A673 (cell line): ENCODE results near the gene S100A11.

Experiments
- EZH2 ChIP-seq: fragments of 200-600 bp; sonication (generic); IDR thresholded peaks from 2 replicates; pipeline ENCODE4 v1.6.1; 2017; ENCODE audit warnings: borderline replicate concordance, low read depth, mild to moderate bottlenecking, mixed read lengths, antibody characterized with exemption, low read length; ENCODE audit not compliant: poor library complexity, severe bottlenecking
- TF ChIP-seq, protein P1 (sequence below): fragments of 300-800, 200-600 bp; sonication (generic); conservative IDR thresholded peaks from 2 replicates; pipeline ENCODE4 v1.5.1; 2017; ENCODE audit warnings: low read depth, mild to moderate bottlenecking, antibody characterized with exemption, low read length, moderate library complexity, mixed read lengths

DNA sequence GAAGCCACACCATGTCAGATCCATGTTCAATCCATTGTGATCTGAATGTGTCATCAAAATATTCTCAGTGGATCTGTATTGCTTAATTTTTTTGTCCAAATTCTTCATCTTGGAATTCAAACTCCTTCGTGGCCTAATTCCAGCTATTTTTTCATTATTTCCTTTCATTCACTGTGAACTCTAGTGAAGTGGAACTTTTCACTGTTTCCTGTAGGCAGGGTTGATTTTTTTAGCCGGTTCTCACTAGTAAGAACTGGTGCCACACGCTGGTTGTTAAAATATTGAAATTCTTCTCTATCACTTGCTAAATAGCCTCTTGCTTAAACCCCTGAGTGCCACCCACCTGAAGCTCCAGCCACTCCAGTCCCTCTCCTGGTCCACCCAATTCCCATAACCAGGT, 7.6 kb upstream of the S100A11 start:
- TF ChIP-seq, protein P1, sequence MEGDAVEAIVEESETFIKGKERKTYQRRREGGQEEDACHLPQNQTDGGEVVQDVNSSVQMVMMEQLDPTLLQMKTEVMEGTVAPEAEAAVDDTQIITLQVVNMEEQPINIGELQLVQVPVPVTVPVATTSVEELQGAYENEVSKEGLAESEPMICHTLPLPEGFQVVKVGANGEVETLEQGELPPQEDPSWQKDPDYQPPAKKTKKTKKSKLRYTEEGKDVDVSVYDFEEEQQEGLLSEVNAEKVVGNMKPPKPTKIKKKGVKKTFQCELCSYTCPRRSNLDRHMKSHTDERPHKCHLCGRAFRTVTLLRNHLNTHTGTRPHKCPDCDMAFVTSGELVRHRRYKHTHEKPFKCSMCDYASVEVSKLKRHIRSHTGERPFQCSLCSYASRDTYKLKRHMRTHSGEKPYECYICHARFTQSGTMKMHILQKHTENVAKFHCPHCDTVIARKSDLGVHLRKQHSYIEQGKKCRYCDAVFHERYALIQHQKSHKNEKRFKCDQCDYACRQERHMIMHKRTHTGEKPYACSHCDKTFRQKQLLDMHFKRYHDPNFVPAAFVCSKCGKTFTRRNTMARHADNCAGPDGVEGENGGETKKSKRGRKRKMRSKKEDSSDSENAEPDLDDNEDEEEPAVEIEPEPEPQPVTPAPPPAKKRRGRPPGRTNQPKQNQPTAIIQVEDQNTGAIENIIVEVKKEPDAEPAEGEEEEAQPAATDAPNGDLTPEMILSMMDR = no peak
- TF ChIP-seq EZH2 = no peak
